HG03521 (cell line): Measurements from ENCODE around the gene CLCA1.
A peak's percentile ranks its signal among the peaks of the same experiment; 100 is the strongest.

Experiments
- ATAC-seq: cut with Tn5 transposase; IDR thresholded peaks from one replicate; pipeline ENCODE4 v1.9.1; 2021; ENCODE audit warnings: mild to moderate bottlenecking, moderate library complexity; ENCODE audit not compliant: unreplicated experiment

CLCA1 gene

GRCh38 chr1:86464819-86465218, 3.9 kb upstream of the CLCA1 start:
- no peak for ATAC-seq

GRCh38 chr1:86466109-86466844, 2.5 kb upstream of the CLCA1 start:
- no peak for ATAC-seq

- ATAC-seq: no peak
Measured at GRCh38 chr1:86466986-86467385, 1.7 kb upstream of the CLCA1 start.

GRCh38 chr1:86470859-86471258, 2.1 kb downstream of the CLCA1 start:
- no peak for ATAC-seq

- ATAC-seq: no peak
Measured at GRCh38 chr1:86471291-86471690, 2.6 kb downstream of the CLCA1 start.

GRCh38 chr1:86472152-86472551, 3.4 kb downstream of the CLCA1 start:
- ATAC-seq: no peak

- no peak for ATAC-seq
Measured at GRCh38 chr1:86472767-86473166, 4.0 kb downstream of the CLCA1 start.

GRCh38 chr1:86477256-86477655, 8.5 kb downstream of the CLCA1 start:
- ATAC-seq: no peak

GRCh38 chr1:86477682-86478081, 9.0 kb downstream of the CLCA1 start:
- no peak for ATAC-seq

- ATAC-seq: no peak
Measured at GRCh38 chr1:86478416-86479156, 9.9 kb downstream of the CLCA1 start.

GRCh38 chr1:86481966-86482365, 13.2 kb downstream of the CLCA1 start:
- ATAC-seq: no peak

GRCh38 chr1:86487131-86487810, 18.5 kb downstream of the CLCA1 start:
- no peak for ATAC-seq

GRCh38 chr1:86487811-86488141, 19.0 kb downstream of the CLCA1 start:
- no peak for ATAC-seq

- no peak for ATAC-seq
Measured at GRCh38 chr1:86489242-86489878, 20.6 kb downstream of the CLCA1 start.

- ATAC-seq: no peak
Measured at GRCh38 chr1:86491171-86491950, 22.6 kb downstream of the CLCA1 start.

- ATAC-seq: no peak
Measured at GRCh38 chr1:86498281-86498680, 29.6 kb downstream of the CLCA1 start.

GRCh38 chr1:86499987-86500593, 31.4 kb downstream of the CLCA1 start:
- ATAC-seq: no peak

GRCh38 chr1:86500714-86501113, 32.0 kb downstream of the CLCA1 start:
- ATAC-seq: no peak

GRCh38 chr1:86502125-86502646, 33.5 kb downstream of the CLCA1 start:
- peak; percentile 68 for ATAC-seq
